ENCODE measurements around the gene OR2Y1.

OR2Y1 gene

GRCh38 chr5:180699042-180699441, 40.8 kb downstream of the OR2Y1 start:
- TF ChIP-seq CREB1 (IDR thresholded peaks at IDR 0.05; ENCODE audit: low read depth) (no peak), RAD21 (IDR thresholded peaks at IDR 0.05; ENCODE audit: low read depth) (no peak), MAX (IDR thresholded peaks at IDR 0.05) (no peak)

DNA sequence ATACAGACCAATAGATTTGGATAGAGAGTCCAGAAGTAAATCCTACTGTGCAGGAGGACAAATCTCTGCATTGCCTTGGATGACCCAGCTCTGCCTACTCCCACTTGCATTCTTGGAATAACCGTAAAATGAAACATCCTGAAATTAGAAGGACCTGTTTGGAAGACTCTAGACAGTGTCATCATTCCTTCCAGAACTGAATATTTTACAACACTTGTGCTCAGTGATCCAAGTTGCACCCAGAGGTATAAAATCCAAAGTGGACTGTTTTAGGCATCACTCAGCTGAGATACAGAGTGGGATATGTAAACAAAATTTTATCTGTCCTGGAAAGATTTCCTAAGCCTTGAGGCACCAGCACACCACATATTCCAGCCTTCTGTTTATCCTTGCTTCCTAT, 43.7 kb downstream of the OR2Y1 start:
- TF ChIP-seq MAX (IDR thresholded peaks at IDR 0.05) (no peak), TAF1 (IDR thresholded peaks at IDR 0.05; ENCODE audit: low read depth) (no peak), FOXM1 (IDR thresholded peaks at IDR 0.05; ENCODE audit: borderline replicate concordance, low read depth) (no peak), ZBTB7A (IDR thresholded peaks at IDR 0.05; ENCODE audit: low read depth) (no peak), CREB1 (IDR thresholded peaks at IDR 0.05; ENCODE audit: low read depth) (no peak), RAD21 (IDR thresholded peaks at IDR 0.05; ENCODE audit: low read depth) (no peak), REST (IDR thresholded peaks at IDR 0.05; ENCODE audit: low read depth) (no peak), TEAD4 (IDR thresholded peaks at IDR 0.05) (no peak), YY1 (IDR thresholded peaks at IDR 0.05; ENCODE audit: low read depth) (no peak), NFIC (IDR thresholded peaks at IDR 0.05) (no peak), EP300 (IDR thresholded peaks at IDR 0.05; ENCODE audit: borderline replicate concordance) (no peak)

DNA sequence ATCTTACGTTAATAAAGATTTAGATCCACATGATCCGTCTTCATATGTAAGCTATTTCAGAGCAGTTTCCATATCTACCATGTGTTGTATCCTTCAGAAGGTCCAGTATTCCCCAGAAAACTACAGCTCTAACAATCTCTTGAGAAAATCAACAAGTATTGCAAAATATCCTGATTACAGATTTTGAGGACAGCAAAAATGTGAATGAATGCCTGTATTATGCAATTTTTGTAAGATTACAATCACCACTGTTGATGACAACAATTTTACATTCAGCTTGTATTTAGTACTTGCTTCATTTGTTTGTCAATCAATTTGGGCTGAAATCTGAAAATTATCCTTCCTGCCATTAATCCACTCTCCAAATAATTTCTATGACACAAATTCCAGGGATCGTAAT, 47.4 kb downstream of the OR2Y1 start:
- no peak for TF ChIP-seq YY1 (IDR thresholded peaks at IDR 0.05; ENCODE audit: low read depth)
- no peak for TF ChIP-seq NFIC (IDR thresholded peaks at IDR 0.05)
- TF ChIP-seq FOXM1 (IDR thresholded peaks at IDR 0.05; ENCODE audit: borderline replicate concordance, low read depth): no peak
- no peak for TF ChIP-seq EGR1 (IDR thresholded peaks at IDR 0.05)
- no peak for TF ChIP-seq MAX (IDR thresholded peaks at IDR 0.05)
- no peak for TF ChIP-seq RAD21 (IDR thresholded peaks at IDR 0.05; ENCODE audit: low read depth)
- TF ChIP-seq EP300 (IDR thresholded peaks at IDR 0.05; ENCODE audit: borderline replicate concordance): no peak
- TF ChIP-seq CREB1 (IDR thresholded peaks at IDR 0.05; ENCODE audit: low read depth): no peak
- no peak for TF ChIP-seq USF1 (IDR thresholded peaks at IDR 0.05)
- no peak for TF ChIP-seq TAF1 (IDR thresholded peaks at IDR 0.05; ENCODE audit: low read depth)
- TF ChIP-seq TEAD4 (IDR thresholded peaks at IDR 0.05): no peak
- TF ChIP-seq TCF12 (IDR thresholded peaks at IDR 0.05; ENCODE audit: low read depth): no peak
- no peak for TF ChIP-seq REST (IDR thresholded peaks at IDR 0.05; ENCODE audit: low read depth)
- TF ChIP-seq CEBPB (IDR thresholded peaks at IDR 0.05): no peak
- TF ChIP-seq ZBTB7A (IDR thresholded peaks at IDR 0.05; ENCODE audit: low read depth): no peak

GRCh38 chr5:180691046-180691445, 48.8 kb downstream of the OR2Y1 start:
- TF ChIP-seq MAX (IDR thresholded peaks at IDR 0.05) (no peak), TAF1 (IDR thresholded peaks at IDR 0.05; ENCODE audit: low read depth) (no peak), NFIC (IDR thresholded peaks at IDR 0.05) (no peak), REST (IDR thresholded peaks at IDR 0.05; ENCODE audit: low read depth) (no peak), EGR1 (IDR thresholded peaks at IDR 0.05) (no peak), TCF12 (IDR thresholded peaks at IDR 0.05; ENCODE audit: low read depth) (no peak), FOXM1 (IDR thresholded peaks at IDR 0.05; ENCODE audit: borderline replicate concordance, low read depth) (no peak), USF1 (IDR thresholded peaks at IDR 0.05) (no peak), EP300 (IDR thresholded peaks at IDR 0.05; ENCODE audit: borderline replicate concordance) (no peak), CREB1 (IDR thresholded peaks at IDR 0.05; ENCODE audit: low read depth) (no peak)
